ENCODE data around the gene NUDT6.
"Not testable (repeated sequence)": the region's sequence is repeated elsewhere in the genome, so short reads cannot be mapped to it uniquely, and the experiment has no call there.

NUDT6 gene

DNA sequence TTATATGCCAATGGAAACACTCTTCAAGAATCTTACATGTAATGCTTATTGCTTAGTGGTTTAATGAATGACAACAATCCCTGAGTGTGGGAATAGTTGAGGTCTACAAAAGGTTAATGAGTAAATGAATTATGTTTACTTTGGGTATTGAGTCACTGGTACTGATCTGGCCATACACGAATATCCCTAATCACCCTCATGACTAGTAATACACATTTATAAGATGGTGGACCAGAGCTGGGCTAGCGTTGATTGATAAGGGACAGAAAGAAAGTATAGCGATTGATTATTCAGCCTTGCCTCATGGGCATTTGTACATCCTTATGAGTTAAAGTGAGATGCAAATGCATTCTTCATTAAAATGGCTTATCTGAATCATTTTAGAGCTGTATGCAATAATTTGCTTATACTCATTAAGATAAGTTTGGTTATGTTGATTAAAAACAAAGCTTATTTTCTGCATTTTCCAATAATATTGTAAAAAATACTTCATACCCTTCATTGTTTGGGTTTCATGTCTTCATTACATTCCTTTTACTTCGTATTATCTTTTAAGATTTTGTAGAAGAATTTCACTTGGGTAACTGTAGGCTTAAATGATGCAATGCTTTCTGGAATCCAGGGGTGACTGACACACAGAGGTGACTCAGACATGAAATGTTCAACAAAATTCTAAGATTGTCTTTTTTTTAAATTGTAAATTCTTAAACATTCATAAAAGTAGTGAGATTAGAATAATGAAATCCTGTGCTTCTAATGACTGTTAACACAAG is 48.4 kb downstream of the NUDT6 start:
- no peak for DNase-seq

GRCh38 chr4:122873146-122873545 is 49.3 kb downstream of the NUDT6 start:
- DNase-seq = no peak

GRCh38 chr4:122868235-122868634 is 54.2 kb downstream of the NUDT6 start:
- DNase-seq = not testable (repeated sequence)

- DNase-seq = no peak
Observed at GRCh38 chr4:122865425-122865824, 57.0 kb downstream of the NUDT6 start.

- DNase-seq = no peak
Observed at GRCh38 chr4:122863639-122864038, 58.8 kb downstream of the NUDT6 start.

DNA sequence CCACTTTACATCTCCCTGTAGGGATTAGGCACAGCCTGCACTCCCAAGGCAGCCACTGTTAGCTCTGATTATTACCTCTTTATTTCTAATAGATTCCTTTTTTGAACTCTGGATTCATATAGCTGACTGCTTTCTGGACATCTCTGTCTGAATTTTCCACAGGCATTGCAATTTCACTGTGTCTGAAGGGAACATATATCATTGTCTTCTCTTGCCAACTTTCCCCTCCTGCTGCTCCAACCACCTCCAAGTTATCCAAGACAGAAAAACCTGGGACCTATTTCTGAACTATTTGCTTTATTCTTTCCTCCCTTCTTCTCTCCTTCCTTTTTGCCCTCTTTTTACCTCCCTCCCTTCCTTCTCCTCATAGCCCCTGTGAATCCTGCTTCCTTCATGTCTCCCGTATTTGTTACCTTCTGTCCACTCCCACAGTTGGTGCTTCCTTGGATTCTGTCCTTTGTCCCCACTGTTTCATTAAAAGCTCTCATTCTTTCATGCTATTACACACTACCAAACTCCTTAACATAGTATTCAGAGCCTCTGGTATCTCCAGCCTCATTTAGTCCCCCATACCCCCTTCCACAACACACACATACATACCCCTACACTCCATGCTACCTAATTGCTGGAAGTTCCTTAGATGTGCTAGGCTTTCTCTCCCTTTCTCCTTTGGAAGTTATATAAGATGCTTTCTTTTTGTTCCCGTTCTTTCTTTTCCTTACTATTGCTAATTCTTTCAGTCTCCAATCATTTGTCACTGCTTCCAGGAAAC is 61.0 kb downstream of the NUDT6 start:
- DNase-seq = no peak

DNA sequence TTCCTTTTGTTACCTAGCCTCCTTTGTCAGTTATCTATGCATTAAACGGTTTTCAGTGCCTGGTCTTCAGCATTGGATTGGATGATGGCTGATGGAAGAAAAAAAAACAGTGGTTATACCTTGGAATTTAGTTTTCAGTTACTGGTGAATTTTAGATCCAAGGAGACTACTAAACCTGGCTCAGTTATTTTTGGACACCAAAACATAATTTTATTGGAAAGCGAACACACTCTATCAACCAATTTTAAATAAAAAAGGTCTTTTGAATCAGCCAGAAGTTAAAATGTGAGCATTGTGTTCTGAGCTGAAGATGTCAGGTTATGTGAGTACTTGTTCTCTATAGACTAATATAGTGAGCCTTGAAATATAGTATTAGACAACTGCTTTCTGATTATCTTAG is 63.7 kb downstream of the NUDT6 start:
- DNase-seq = no peak

- DNase-seq = no peak
Observed at GRCh38 chr4:122857160-122857559, 65.2 kb downstream of the NUDT6 start.

DNA sequence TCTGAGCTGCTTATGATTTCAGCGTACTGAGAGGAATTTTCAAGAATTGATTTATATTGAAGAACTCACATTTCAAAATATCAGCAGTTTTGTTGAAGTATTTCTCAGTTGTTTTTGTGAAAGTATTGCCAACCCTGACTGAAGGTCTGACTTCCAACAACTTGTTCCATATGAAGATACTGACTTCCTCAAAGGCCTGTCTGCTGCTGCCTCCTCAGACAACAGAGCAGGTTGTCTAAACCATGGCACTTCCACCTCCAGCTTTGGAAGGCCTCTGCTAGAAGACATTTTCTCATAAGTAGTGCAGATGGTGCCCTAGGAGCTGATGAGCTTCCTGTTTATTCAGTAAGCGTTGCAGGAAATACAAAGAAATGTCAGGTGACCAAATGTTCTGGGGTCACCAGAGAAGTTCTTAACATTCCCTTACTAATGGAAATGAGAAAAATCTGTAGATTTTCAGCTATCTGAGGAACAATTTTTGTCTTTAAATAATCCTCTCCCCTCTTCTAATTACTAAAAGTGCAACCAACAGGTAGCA is 67.0 kb downstream of the NUDT6 start:
- no peak for DNase-seq

DNA sequence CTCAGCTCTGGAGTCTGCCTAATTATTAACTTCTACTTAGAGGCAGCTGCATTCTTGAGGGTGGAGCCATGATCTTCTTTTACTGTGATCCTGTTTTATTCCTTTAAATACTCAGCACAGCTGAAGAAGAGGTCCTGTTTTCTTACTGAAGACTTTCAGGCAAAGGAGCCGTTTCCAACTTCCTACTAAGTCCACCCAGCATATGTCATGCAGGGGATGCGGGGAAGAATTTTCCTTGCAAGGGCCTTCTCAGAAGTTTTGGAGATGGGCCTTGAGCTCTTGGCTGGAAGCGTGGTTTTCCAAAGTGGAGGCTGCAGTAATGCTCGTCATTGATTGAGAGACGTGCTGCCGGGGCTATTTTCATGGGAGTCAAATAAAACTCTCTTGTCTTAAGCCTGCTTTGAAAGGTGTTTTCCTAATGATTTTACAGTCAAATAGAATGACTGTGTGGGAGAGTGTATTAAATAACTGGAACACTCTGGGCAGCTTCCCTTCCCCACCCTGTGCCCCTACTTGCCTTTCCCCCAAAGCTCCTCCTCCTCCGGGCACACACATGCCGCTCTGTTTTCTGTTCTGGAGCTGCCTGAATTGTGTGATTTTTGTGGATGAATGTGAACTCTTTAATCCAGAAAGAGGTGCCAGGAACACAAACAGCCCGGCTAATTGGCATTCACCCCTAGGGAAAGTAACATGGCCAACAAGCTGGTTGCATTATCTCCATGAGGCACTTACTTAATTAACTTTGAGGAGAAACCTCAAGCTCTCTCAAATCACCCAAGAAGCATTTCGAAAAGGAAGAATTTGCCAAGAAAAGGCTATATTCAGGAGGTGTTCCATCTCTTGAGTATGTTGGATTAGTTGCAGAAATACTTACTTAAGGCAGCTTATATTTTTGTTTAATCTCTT is 67.7 kb downstream of the NUDT6 start:
- DNase-seq = no peak

DNA sequence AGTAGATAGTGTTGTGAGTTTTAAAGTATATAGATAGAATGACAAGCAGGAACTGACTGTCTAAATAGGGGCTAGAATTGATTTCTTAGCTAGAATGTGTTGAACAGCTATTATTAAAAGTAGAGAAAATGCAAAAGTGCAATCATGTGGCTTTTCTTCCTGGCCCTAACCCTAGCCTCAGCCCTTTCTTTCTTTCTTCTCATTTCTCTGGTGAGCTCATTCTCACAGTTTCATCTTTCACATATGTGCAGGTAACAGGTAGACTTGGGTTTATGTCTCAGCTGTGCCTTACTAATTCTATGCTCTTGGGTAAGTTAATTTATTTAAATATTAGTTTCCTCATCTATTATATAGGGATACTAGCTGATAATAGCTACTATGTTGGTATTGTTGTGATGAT is 70.8 kb downstream of the NUDT6 start:
- DNase-seq = no peak

- not testable (repeated sequence) for DNase-seq
Observed at GRCh38 chr4:122849789-122850188, 72.6 kb downstream of the NUDT6 start.

DNA sequence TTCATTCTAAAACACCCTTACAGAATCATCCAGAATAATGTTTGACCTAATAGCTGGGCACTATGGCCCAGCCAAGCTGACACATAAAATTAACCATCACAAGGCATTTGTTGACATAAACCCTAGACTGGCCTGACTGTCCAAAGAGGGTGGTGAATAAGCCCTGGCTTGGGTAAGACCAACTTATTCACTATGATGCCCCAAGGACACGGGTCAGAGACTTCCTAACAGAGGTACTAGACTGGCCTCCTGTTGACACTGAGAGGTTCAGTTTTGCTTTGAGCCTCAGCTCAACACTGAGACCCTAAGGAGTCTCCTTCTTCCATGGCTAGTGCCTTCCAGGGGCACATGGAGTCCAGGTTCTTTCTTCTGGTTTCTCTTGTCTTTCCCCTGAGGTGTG is 74.5 kb downstream of the NUDT6 start:
- no peak for DNase-seq

GRCh38 chr4:122845760-122846159 is 76.6 kb downstream of the NUDT6 start:
- DNase-seq = no peak

GRCh38 chr4:122845066-122845465 is 77.3 kb downstream of the NUDT6 start:
- no peak for DNase-seq

DNA sequence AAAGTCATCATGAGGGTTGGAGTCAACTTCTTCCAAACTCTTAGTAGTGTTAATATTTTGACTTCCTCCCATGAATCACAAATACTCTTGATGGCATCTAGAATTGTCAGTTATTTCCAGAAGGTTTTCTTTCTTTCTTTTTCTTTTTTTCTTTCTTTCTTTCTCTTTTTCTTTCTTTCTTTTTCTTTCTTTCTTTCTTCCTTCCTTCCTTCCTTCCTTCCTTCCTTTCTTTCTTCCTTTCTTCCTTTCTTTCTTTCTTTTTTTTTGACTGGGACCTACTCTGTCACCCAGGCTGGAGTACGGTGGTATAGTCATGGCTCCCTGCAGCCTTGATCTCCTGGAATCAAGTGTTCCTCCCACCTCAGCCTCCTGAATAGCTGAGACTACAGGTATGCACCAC is 78.0 kb downstream of the NUDT6 start:
- DNase-seq = not testable (repeated sequence)

- DNase-seq = no peak
Observed at GRCh38 chr4:122842984-122843531, 79.3 kb downstream of the NUDT6 start.

Data from bone marrow (tissue), 2 donors.